HG02884 (cell line): ENCODE results near the gene ZNF277.

ENCODE experiments used
- ATAC-seq: cut with Tn5 transposase; IDR thresholded peaks from one replicate; pipeline ENCODE4 v1.9.1; 2021; ENCODE audit warnings: mild to moderate bottlenecking, moderate library complexity; ENCODE audit not compliant: unreplicated experiment

ZNF277 gene

GRCh38 chr7:112206991-112207592 is 597 bp downstream of the ZNF277 start:
- no peak for ATAC-seq

DNA sequence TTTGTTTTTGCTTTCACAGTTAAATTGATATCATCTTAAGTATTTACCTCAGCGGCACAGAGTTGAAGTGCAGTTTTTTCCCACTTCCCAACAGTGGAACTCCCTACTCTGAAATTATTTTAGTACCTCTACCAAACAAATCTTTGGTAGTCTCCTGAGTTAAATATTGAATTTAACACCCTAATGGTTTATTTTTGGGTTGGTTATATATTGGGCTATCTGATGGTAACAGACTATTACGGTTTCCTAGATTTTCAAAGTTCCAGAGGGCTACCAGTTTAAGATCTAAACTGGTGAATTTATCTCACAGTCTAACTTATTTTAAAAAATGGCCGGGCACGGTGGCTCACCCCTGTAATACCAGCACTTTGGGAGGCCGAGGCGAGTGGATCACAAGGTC is 1.3 kb downstream of the ZNF277 start:
- no peak for ATAC-seq

DNA sequence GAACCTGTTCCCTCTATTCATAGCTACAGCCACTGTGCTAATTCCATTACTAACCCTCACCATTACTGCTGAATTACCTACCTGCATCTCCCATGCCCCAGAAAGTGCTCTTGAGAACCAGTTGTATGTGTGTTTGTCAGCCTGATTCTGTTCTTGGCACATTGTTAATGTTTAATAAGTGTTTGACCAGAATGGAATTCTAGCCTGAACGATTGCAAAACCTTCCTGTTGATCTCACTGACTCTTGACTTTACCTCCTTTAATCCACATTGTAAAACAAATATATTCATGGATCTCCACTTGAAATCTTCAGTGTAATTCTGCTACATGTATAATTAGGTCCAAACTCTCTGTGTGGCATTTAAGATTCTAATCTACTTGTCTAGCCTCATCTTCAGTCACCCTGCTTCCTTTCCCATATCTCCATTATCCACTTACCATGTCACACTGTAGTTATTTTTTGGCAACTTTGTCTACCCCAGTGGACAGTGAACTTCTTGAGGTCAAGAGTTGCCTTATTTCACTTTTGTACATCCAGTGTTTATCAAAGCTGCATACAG is 4.9 kb downstream of the ZNF277 start:
- ATAC-seq, result no peak

DNA sequence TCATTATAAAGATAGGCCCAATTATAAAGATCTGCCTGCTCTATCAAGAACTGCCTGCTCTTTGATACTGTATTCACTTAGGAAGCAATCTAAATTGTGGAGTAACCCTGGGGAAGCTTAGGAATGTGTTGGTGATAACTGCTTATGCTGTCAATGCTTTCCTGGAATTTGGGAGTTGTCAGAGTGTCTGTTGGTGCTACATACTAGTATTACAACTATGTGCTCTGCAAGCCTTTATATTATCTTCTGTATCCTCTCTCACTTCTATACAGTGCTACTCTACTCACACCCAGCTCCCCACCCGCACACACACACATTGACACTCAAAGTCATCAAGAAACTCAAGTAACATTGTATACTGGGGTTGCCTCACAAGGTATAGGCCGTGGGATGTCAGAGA is 6.1 kb downstream of the ZNF277 start:
- ATAC-seq, result no peak

GRCh38 chr7:112213735-112214134 is 7.2 kb downstream of the ZNF277 start:
- ATAC-seq, result no peak

- ATAC-seq, result no peak
These were observed 7.8 kb downstream of the ZNF277 start for GRCh38 chr7:112214268-112214667.

DNA sequence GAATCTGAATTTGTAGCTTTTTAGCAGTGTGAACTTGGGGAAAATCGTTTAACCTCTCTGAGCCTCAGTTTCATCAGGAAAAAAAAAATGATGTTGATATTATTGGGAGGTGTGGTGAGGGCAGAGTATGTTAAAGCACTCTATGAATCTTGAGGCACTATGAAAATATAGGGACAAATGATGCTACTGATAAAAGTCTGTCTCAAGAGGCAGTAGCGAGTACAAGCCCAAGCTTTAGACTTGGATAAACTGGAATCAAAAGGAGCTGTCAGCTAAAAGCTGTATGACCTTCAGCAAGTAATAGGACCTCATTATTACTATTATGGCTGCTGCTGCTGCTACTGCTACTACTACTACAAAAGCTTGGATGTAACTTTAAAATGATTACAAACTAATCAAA is 8.4 kb downstream of the ZNF277 start:
- ATAC-seq, result no peak

DNA sequence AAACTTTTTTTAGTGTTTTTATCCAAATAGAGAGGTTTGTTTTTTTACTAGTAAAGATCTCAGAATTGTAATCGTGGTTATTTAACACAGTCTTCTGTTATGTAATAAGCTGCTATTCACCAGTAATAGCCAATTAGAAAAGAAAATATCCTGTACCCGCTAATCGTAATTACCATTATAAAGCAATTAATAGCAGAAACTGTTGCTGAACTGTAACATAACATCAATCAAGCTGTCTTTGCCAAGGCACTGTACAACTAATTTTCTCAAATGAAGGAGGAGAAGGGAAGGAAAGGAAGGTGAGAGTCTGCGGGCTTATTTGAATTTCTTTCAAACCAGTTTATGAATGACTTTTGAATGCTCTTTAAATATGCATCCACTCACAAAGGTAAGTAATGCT is 9.3 kb downstream of the ZNF277 start:
- no peak for ATAC-seq

GRCh38 chr7:112220877-112221434 is 14.5 kb downstream of the ZNF277 start:
- no peak for ATAC-seq

DNA sequence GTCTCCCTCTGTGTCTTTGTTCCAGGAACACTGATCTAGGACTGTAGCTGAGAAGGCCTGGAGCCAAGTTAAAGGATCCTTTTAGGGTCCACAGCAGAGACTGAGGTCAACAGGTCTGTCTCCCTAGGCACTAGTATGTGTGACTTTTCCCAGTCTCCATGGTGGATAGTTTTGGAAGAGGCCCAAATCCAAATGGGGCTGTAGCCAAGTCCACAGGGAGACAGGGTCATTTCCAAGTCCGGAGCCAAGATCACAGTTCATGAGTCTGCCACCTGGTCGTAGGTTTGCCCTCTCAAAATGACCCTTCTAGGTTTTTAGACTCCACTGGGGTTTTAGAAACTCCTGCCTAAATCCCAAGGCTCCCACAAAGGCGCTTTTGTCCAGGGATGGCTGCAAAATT is 16.8 kb downstream of the ZNF277 start:
- no peak for ATAC-seq

- no peak for ATAC-seq
These were observed 17.7 kb downstream of the ZNF277 start for GRCh38 chr7:112224186-112224585.

DNA sequence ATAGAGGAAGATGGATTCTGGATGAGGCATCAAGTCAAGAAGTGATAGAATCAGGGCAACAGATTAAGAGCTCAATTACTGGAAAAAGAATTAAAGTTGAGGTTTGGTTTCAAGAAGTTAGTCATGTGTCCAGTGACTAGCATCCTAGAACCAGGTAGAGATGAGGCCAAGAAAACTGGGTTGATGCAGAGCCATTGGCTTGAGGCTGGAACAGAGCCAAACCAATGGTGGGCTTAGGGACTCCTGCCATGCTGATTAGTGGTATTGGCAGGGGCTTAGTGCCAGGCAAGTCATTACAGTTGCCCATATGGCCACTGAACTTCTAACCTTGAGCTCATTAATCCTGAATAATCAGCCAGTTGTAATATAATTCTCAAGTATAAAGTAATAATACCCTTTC is 18.5 kb downstream of the ZNF277 start:
- no peak for ATAC-seq

- ATAC-seq, result no peak
These were observed 20.3 kb downstream of the ZNF277 start for GRCh38 chr7:112226701-112227276.

- ATAC-seq, result no peak
These were observed 22.1 kb downstream of the ZNF277 start for GRCh38 chr7:112228632-112229031.

DNA sequence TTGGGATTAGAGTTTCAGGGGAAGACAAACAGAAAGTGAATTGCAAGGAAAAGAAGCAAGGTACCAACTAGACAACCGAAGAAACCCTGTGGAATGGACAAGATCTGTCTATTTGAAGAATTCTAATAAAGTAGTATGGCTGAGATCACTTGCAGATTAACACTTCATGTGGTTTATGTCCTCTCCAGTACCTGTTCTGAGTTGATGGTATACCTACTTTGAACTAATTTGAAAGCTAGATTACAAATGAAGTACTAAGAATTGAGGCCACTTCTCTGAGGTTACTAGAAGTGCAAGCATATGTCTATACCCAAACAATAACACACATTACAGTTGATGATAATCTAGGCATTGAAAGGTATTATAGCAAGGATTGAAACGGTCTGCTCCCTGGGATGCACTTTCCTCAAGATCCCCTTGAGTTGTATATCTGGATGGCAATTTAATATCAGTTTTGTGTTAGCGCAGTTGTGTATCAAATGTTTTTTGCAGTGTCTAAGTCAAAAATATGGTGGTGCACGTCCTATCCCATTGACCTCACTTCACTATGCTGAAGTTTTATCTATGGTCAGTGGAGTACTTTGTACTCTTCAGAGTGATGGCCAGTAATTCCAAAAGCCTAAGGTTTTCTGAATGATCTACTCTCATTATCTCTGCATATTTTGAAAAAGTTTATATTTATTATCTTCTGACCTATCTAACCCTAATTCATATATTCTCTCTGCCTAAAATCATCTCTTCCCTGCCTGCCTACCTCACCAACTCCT is 25.9 kb downstream of the ZNF277 start:
- ATAC-seq, result no peak

DNA sequence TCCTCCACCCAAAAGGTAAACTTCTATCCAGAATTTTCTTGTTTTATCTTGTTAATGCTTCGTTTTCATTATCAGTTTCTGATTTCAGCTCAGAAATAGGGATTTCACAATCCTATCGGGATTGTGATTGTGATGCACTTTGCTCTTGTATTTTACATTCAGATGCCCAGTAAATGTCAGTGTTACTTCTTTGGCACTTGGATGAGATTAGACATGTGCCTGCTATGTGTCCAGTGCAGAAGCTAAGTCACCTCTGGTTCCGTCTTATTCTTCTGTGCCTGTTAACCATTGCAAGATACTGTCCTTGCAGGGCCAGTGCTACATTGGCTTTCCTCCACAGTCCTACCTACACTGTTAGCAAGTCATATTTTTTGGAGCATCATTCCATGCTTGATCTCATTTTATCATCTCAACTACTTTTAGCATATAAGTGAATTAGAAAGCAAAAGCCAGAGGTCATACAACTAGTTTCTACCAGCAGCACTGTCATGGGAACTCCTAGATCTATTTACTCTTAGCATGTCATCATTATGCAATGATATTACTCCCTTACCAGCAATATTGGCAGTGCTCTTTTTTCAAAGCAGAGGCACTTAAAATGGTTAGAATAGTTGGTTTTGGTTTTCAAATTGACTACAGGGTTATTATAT is 26.7 kb downstream of the ZNF277 start:
- no peak for ATAC-seq

- no peak for ATAC-seq
These were observed 27.7 kb downstream of the ZNF277 start for GRCh38 chr7:112234147-112234546.

DNA sequence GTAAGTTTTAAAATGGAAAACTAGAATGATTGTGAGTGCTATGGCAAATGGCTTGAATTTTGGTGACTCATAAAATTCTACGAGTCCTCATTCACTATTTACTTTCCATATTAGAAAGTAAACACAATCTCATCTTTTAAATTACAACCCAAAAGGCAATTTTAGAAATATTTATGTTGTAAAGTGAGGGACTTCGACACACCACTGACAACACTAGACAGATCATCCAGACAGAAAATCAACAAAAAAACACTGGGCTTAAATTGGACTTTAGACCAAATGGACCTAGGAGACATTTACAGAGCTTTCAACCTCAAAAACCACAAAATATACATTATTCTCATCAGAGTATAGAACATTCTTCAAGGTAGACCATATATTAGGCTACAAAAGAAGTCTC is 30.1 kb downstream of the ZNF277 start:
- ATAC-seq, result no peak

GRCh38 chr7:112238330-112238729 is 31.8 kb downstream of the ZNF277 start:
- ATAC-seq, result no peak

DNA sequence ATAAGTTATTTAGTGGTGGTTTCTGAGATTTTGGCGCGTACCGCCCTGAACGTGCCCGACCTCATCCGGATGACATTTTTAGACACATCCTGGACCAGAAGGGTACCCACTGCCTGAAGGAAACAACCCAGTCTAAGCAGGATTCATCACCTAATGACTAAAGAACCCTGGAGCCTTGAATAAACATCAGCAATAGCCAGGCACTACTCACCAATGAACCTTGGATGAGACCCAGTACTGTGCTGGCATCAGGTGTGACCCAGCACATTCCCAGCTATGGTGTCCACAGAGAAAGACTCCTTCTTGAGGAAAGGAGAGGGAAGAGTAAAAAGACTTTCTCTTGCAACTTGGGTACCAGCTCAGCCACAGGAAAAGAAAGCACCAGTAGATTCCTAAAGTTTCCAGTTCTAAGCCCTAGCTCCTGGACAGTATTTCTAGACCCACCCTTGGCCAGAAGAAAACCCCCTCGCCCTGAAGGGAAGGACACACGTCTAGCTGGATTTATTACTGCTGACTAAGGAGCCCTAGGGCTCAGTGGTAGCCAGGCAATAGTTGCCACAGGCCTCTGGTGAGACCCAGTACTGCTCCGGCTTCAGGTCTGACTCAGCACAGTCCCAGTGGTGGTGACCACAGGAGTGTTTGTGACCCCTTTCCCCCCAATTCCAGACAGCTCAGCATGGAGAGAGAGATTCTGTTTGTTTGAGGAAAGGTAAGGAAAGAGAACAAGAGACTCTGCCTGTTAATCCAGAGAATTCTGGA is 32.5 kb downstream of the ZNF277 start:
- ATAC-seq, result no peak

- no peak for ATAC-seq
These were observed 42.1 kb downstream of the ZNF277 start for GRCh38 chr7:112248598-112248997.
